ENCODE measurements around the gene FOXO3.
A peak's percentile ranks its signal among the peaks of the same experiment; 100 is the strongest.

- TF ChIP-seq CTCF (IDR thresholded peaks at IDR 0.05) (no peak), POLR2A (IDR thresholded peaks at IDR 0.05) (peak in 1 of 2 donors; percentile 85)
These were observed 1.4 kb upstream of the FOXO3 start for GRCh38 chr6:108559097-108559883.

All from lower leg skin (tissue), 3 donors.